Measurements from ENCODE around the gene ATP2A2.

ATP2A2 gene

DNA sequence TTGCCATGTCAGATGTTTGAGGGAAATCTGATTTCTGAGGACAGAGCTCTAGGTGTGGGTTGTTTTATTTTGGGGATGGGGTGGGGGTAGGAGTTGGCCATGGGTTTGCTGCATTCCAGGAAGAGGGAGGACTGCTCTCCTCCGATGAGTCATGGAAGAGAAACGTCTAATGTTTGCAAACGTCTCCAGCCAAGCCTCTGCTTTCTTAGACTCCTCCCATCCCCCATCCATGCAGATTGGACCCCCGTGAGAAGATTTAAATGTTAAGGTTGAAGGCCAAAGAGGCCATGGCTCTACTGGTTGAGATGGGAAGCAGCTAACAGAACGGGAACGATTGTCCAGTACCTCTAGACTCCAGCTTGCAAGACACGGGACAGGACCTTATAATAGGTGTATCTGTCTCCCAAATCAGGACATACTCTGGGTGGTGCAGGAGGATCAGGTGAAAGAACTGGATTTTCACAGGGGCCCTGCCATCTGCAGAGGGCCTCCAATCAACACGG is 11.4 kb upstream of the ATP2A2 start:
- peaks cover 38% of the 10 kb centered on the region for H3K27me3 Mint-ChIP-seq
- H3K9me3 Mint-ChIP-seq, result no peaks in the 10 kb centered on the region
- DNase-seq (ENCODE audit: low spot score in 2 of 2) (no peak), ATAC-seq (replicated peaks; ENCODE audit: extremely low read depth, poor library complexity, severe bottlenecking) (no peak)
- H3K27ac Mint-ChIP-seq (ENCODE audit: low read depth), result no peak overlapping the region
- no peaks in the 10 kb centered on the region for H3K36me3 Mint-ChIP-seq (ENCODE audit: insufficient read depth)
- H3K4me1 Mint-ChIP-seq, result no peaks in the 10 kb centered on the region
- H3K4me3 Mint-ChIP-seq, result no peak overlapping the region

DNA sequence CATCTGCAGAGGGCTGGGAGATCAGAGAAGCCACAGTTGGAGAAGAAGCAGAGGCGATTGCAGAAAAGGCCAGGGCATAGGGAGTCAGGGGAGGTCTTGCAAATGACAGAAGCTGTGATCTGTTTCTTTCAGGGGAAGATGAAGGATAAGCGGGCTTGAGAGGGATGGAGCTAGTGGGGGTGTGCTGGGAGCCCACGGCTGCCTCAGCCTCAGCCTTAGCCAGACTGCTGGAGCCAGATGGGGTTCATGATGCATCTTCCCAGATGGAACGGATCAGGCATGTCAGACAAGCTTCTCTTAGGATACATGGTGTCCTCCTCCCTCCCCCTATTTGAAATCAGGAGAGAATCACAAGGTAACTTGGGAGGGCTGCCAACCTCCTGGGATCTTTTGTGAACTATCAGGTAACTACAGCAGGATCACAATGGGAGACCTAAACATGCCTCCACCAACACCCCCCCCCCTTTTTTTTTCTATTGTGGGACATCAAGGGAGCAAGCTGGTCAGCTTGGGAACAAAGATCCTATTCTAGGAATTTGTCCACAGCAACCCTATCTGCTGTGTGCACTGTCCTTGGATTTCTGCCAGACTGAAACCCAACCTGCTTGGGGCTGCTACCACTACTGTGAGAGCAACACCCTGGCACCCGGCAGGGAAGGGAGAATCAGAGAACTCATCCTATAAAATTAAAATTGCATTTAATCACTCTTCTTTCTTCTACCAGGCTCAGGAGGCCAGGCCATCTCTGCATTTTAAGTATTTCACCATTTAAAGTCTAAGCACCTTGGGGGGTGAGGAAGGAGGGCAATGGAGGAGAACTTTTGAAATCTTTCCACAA is 10.7 kb upstream of the ATP2A2 start:
- Mint-ChIP-seq H3K9me3 (no peaks in the 10 kb centered on the region), H3K4me3 (no peak overlapping the region), H3K4me1 (no peaks in the 10 kb centered on the region), H3K36me3 (ENCODE audit: insufficient read depth) (no peaks in the 10 kb centered on the region), H3K27me3 (peaks cover 38% of the 10 kb centered on the region), H3K27ac (ENCODE audit: low read depth) (no peak overlapping the region)
- ATAC-seq (replicated peaks; ENCODE audit: extremely low read depth, poor library complexity, severe bottlenecking), result no peak
- DNase-seq (ENCODE audit: low spot score in 2 of 2), result no peak

DNA sequence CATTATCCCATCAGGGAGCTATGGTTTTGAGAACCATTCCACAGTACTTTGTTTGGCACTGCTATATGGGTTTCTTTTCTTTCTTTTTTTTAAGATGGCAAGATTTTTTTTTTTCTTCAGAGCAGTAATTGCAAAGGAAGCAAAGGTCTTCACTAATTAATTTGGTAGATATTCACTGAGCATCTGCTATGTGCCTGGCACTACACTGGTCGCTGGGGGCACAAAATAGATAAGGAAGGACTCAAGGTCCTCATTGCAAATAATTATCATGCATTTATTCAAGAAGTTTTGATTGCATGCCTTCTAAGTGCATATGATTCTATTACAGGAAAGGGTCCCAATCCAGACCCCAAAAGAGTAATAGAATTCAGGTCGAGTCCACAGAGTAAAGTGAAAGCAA is 10.0 kb upstream of the ATP2A2 start:
- H3K4me3 Mint-ChIP-seq, result no peak overlapping the region
- no peaks in the 10 kb centered on the region for H3K4me1 Mint-ChIP-seq
- H3K27me3 Mint-ChIP-seq, result peaks cover 38% of the 10 kb centered on the region
- no peak overlapping the region for H3K27ac Mint-ChIP-seq (ENCODE audit: low read depth)
- H3K36me3 Mint-ChIP-seq (ENCODE audit: insufficient read depth), result no peaks in the 10 kb centered on the region
- no peak for DNase-seq (ENCODE audit: low spot score in 2 of 2)
- ATAC-seq (replicated peaks; ENCODE audit: extremely low read depth, poor library complexity, severe bottlenecking), result no peak
- H3K9me3 Mint-ChIP-seq, result no peaks in the 10 kb centered on the region

DNA sequence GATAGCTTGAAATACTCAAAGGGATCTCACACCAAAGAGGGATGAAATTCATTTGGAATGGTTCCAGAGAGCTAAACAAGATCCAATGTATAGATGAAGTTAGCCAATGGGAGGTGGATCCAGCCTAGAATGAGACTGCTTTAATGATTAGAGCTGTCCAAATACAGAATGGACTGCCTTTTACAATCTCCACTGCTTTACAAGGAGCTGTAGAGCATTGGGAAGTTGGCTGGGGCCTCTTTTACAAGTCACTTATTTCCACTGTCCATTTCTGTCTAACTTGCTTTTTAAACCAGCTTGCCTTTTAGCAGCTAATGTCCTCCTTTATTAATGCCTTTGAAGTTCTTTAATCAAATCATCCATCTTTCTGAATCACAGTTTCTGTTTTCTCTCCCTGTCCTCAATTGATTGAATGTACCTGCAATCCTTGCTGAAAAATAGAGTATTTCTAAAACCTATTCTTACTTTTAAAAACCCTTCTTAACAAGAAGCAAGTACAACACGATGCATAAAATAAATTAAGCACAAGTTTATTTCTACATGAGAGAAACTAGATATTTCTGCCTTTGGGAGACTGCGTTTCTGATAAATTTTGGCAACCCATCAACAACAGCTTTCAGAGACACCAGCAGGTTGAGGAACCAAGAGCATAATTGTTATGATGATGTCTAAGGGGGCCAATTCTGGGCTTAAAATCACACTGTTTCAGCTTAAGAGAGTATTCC is 3.4 kb upstream of the ATP2A2 start:
- Mint-ChIP-seq H3K9me3 (no peaks in the 10 kb centered on the region), H3K36me3 (ENCODE audit: insufficient read depth) (peaks cover 10% of the 10 kb centered on the region), H3K4me1 (peaks cover 17% of the 10 kb centered on the region), H3K4me3 (no peak overlapping the region), H3K27ac (ENCODE audit: low read depth) (no peak overlapping the region), H3K27me3 (peaks cover 4% of the 10 kb centered on the region)
- ATAC-seq (replicated peaks; ENCODE audit: extremely low read depth, poor library complexity, severe bottlenecking), result no peak
- no peak for DNase-seq (ENCODE audit: low spot score in 2 of 2)

DNA sequence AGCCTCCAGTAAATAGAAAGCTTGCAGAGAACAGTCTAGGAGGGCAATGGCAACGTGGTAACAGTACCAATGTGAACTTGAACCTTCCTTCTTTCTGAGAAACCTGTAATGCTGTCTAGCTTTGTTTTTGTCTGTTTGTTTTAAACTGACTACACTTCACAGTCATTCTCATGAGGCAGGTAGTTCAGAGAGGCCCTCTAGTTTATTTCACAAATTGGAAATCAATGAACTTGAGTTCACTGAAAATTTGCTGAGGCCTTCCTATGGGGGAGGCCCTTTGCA is 2.9 kb upstream of the ATP2A2 start:
- Mint-ChIP-seq H3K36me3 (ENCODE audit: insufficient read depth) (peaks cover 11% of the 10 kb centered on the region), H3K27ac (ENCODE audit: low read depth) (no peak overlapping the region), H3K4me3 (no peak overlapping the region), H3K27me3 (no peaks in the 10 kb centered on the region), H3K9me3 (no peaks in the 10 kb centered on the region), H3K4me1 (peaks cover 22% of the 10 kb centered on the region)
- DNase-seq (ENCODE audit: low spot score in 2 of 2) (no peak), ATAC-seq (replicated peaks; ENCODE audit: extremely low read depth, poor library complexity, severe bottlenecking) (no peak)

DNA sequence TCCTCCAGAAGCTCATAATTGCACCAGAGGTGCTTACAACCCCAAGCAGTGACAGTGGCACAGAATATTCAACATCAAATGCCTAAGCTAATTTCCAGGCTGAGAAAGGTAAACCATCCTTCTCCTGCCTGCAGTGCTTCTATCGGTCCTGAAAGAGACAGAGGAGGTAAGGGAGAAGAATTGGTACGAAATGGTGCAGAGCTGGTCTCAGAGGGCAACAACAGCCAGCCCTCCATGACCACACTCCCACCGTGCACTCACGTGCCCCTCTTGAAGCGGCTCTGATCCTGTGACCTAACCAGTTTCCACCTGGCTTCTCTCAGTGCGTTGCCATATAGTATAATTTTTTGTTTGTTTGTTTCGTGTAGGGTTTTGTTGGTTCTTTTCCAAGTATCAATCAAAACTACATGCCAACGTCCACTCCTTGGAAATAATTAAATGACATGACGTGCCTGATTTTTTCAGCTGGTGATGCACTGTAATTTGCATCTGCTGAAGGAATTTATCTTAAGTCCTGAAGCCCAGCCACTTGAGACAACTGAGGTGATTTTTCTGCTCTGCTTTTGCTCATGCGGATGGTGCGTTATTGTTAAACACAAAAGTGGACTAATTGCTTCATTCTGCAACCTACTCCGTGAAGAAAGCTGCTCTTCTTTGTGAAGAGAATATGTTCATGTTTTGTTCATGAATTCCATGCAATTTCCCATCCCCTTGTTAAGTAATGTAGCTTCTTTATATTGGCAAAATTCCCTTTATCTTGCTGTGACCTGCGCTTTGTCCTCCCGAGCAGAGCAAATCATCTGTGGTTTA is 1.3 kb upstream of the ATP2A2 start:
- no peak for ATAC-seq (replicated peaks; ENCODE audit: extremely low read depth, poor library complexity, severe bottlenecking)
- peak overlapping the region; percentile 93 for H3K4me3 Mint-ChIP-seq
- peak overlapping the region; percentile 98 for H3K27ac Mint-ChIP-seq (ENCODE audit: low read depth)
- H3K27me3 Mint-ChIP-seq, result no peaks in the 10 kb centered on the region
- no peak for DNase-seq (ENCODE audit: low spot score in 2 of 2)
- peaks cover 37% of the 10 kb centered on the region for H3K4me1 Mint-ChIP-seq
- peaks cover 16% of the 10 kb centered on the region for H3K36me3 Mint-ChIP-seq (ENCODE audit: insufficient read depth)
- no peaks in the 10 kb centered on the region for H3K9me3 Mint-ChIP-seq

DNA sequence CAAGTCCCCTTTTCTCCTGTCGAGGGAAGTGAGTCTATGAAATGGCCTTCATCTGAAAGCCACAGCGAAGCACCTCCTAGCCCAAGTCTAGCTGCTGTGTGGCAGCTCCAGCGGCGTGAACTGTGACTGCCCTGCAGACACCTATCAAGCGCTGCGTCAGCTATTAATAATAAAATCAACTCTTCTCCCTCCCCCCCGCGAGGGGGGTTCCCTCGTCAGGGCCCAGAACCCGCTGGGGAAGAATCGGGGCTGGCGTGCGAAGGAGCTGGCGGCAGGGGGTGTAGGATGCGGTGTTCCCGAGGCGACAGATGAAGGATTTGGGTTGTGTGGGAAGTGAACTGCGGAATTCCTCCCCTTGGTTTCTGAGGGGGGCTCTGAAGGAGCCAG is 662 bp upstream of the ATP2A2 start:
- Mint-ChIP-seq H3K27me3 (no peaks in the 10 kb centered on the region), H3K4me1 (peaks cover 44% of the 10 kb centered on the region), H3K4me3 (peak overlapping the region; percentile 93), H3K27ac (ENCODE audit: low read depth) (peak overlapping the region; percentile 98), H3K36me3 (ENCODE audit: insufficient read depth) (peaks cover 18% of the 10 kb centered on the region), H3K9me3 (no peaks in the 10 kb centered on the region)
- DNase-seq (ENCODE audit: low spot score in 2 of 2) (peak in 1 of 2 donors; percentile 53), ATAC-seq (replicated peaks; ENCODE audit: extremely low read depth, poor library complexity, severe bottlenecking) (peak; percentile 44)

DNA sequence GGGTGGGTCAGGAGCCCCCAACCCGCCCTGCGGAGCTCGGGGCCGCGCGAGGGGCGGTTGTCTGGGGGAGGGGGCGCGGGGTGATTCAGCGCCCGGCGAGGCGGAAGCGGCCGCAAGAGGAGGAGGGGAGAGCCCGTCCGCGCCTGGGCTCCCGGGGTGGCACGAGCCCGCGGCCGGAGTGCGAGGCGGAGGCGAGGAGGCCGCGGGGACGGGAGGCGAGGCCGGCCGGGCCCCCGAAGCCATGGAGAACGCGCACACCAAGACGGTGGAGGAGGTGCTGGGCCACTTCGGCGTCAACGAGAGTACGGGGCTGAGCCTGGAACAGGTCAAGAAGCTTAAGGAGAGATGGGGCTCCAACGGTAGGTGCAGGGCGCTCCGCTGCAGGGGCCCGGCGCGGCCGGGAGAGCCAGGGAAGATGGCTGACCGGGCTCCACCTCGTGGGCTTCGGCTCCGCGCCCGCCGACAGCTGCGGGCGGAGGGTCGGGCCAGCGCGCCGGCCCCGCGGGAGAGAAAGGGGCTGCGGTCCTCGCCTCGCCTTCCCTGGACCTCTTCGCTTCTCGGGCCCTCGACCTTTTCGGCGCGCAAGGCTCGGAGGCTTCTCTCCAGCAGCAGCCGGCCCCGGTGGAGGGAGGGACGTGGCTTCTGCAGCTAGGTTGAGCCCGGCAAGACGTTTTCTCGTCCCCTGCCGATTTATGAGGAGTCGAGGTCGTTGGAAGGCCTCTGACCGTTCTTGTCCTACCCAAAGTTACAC is 677 bp downstream of the ATP2A2 start:
- peak overlapping the region; percentile 93 for H3K4me3 Mint-ChIP-seq
- peaks cover 46% of the 10 kb centered on the region for H3K4me1 Mint-ChIP-seq
- peak overlapping the region; percentile 98 for H3K27ac Mint-ChIP-seq (ENCODE audit: low read depth)
- H3K9me3 Mint-ChIP-seq, result no peaks in the 10 kb centered on the region
- no peaks in the 10 kb centered on the region for H3K27me3 Mint-ChIP-seq
- peak; percentile 14 to 33 for DNase-seq (ENCODE audit: low spot score in 2 of 2)
- peaks cover 22% of the 10 kb centered on the region for H3K36me3 Mint-ChIP-seq (ENCODE audit: insufficient read depth)
- peak; percentile 29 for ATAC-seq (replicated peaks; ENCODE audit: extremely low read depth, poor library complexity, severe bottlenecking)

DNA sequence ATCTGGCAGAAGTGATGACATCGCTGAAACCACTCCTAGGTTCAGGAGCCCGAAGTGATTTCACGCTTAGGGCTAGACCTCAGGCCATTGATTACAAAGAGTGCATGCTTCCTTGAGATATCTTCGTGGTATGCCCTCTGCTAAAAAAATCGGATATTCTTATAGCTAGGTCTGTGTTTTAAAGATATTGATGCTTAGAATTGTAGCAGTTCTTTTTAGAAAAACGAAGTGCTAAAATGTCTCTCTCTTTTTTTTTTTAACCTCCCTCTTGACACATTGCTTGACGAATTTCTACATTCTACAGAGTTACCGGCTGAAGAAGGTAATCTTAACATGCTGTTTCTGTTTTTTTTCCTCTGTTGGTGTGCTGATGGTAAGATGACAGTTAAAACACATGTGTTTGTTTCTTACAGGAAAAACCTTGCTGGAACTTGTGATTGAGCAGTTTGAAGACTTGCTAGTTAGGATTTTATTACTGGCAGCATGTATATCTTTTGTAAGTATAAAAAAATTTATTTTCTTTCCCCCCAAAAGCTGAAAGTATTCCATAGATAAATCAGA is 1.3 kb downstream of the ATP2A2 start:
- H3K27me3 Mint-ChIP-seq, result no peaks in the 10 kb centered on the region
- H3K9me3 Mint-ChIP-seq, result no peaks in the 10 kb centered on the region
- H3K4me3 Mint-ChIP-seq, result peak overlapping the region; percentile 93
- H3K4me1 Mint-ChIP-seq, result peaks cover 46% of the 10 kb centered on the region
- peaks cover 24% of the 10 kb centered on the region for H3K36me3 Mint-ChIP-seq (ENCODE audit: insufficient read depth)
- peak overlapping the region; percentile 98 for H3K27ac Mint-ChIP-seq (ENCODE audit: low read depth)
- ATAC-seq (replicated peaks; ENCODE audit: extremely low read depth, poor library complexity, severe bottlenecking), result no peak
- DNase-seq (ENCODE audit: low spot score in 2 of 2), result no peak

DNA sequence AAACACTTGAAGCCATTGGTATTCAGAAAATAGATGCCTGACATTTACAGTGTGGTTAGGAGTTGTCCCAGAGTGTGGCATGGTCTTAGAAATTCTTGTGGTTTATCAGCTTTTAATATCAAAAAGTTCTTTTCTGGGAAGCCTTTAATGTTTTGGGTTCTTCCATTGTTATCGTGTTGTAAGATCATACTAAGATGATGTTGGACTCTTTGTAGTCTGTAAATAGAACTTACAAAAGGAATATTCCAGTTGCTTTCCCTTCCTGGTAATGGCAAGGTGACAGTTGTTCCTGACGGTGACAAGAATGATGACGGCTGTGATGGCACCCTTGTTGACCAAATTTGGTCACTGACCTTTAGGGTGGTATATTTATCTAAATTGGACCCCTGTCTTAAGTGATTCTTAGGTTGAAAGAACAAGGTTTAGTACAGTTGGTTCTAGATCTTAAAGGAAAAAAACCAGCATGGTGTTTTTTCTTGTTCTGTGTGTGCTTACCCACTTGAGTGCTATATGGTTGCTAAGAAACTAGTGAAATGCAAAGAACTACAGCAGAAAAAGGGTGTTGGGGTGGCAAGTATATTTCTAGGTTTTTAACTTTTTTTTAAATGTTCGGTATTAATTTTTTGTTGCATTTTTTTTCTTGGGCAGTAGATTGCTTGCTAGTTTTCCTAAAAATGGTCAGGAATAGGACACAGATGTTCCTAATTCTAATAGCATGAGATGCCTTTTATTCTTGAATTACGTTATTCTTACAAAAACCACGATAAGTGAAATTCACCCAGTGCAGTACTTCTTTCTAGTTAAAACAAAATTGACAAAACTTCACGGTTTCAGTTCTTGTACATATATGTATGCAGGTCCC is 2.1 kb downstream of the ATP2A2 start:
- ATAC-seq (replicated peaks; ENCODE audit: extremely low read depth, poor library complexity, severe bottlenecking) (no peak), DNase-seq (ENCODE audit: low spot score in 2 of 2) (no peak)
- Mint-ChIP-seq H3K27ac (ENCODE audit: low read depth) (peak overlapping the region; percentile 98), H3K27me3 (no peaks in the 10 kb centered on the region), H3K36me3 (ENCODE audit: insufficient read depth) (peaks cover 29% of the 10 kb centered on the region), H3K4me3 (peak overlapping the region; percentile 93), H3K4me1 (peaks cover 46% of the 10 kb centered on the region), H3K9me3 (no peaks in the 10 kb centered on the region)

DNA sequence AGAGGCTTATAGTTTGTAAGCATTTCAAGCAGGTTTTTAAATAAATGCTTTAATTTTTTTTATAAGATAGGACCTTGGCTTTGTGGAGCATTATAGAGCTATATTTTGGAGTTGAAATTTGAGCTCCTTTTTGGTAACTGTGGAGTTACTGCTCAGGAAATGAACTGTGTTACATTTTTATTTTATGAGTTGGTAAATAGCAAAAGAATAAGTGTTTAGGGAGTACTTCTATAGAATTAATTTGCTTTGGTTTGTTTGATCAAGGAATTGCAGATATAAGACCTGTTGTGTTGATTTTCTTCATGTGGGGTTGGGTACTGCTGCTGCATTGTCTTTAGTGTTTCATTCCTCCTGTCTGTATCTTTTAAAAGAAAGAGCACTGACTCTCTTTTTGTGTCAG is 3.5 kb downstream of the ATP2A2 start:
- ATAC-seq (replicated peaks; ENCODE audit: extremely low read depth, poor library complexity, severe bottlenecking) (no peak), DNase-seq (ENCODE audit: low spot score in 2 of 2) (no peak)
- Mint-ChIP-seq H3K27ac (ENCODE audit: low read depth) (no peak overlapping the region), H3K4me1 (peaks cover 57% of the 10 kb centered on the region), H3K27me3 (no peaks in the 10 kb centered on the region), H3K4me3 (peak overlapping the region; percentile 93), H3K36me3 (ENCODE audit: insufficient read depth) (peaks cover 35% of the 10 kb centered on the region), H3K9me3 (no peaks in the 10 kb centered on the region)
